ENCODE data around the gene ZC3H10.
A peak's percentile ranks its signal among the peaks of the same experiment; 100 is the strongest.

Gene ZC3H10

GRCh38 chr12:56127888-56128669, 10.0 kb downstream of the ZC3H10 start, which contains the start of gene ESYT1:
Gene ESYT1 (plus strand): TSS chr12:56128267. CDS start chr12:56128320, 53 bp downstream.
- TF ChIP-seq GATA1 (IDR thresholded peaks at IDR 0.05; ENCODE audit: low read depth, low read length) (no peak), POLR2A (IDR thresholded peaks at IDR 0.05; ENCODE audit: low read length) (peak; percentile 93)
- DNase-seq, result peak; percentile 99 to 100

- DNase-seq, result peak; percentile 47 to 65
- TF ChIP-seq POLR2A (IDR thresholded peaks at IDR 0.05; ENCODE audit: low read length) (no peak), GATA1 (IDR thresholded peaks at IDR 0.05; ENCODE audit: low read depth, low read length) (no peak)
Observed at GRCh38 chr12:56128670-56129205, 10.7 kb downstream of the ZC3H10 start.

GRCh38 chr12:56129206-56129941, 11.3 kb downstream of the ZC3H10 start:
- peak; percentile 28 for TF ChIP-seq POLR2A (IDR thresholded peaks at IDR 0.05; ENCODE audit: low read length)
- no peak for TF ChIP-seq GATA1 (IDR thresholded peaks at IDR 0.05; ENCODE audit: low read depth, low read length)
- peak; percentile 70 to 74 for DNase-seq

- no peak for TF ChIP-seq POLR2A (IDR thresholded peaks at IDR 0.05; ENCODE audit: low read length)
- no peak for TF ChIP-seq GATA1 (IDR thresholded peaks at IDR 0.05; ENCODE audit: low read depth, low read length)
- DNase-seq, result no peak
Observed at GRCh38 chr12:56129942-56130495, 12.0 kb downstream of the ZC3H10 start.

- no peak for DNase-seq
- TF ChIP-seq POLR2A (IDR thresholded peaks at IDR 0.05; ENCODE audit: low read length), result no peak
- TF ChIP-seq GATA1 (IDR thresholded peaks at IDR 0.05; ENCODE audit: low read depth, low read length), result no peak
Observed at GRCh38 chr12:56130876-56131275, 12.8 kb downstream of the ZC3H10 start.

GRCh38 chr12:56134897-56135296, 16.8 kb downstream of the ZC3H10 start:
- no peak for DNase-seq
- TF ChIP-seq POLR2A (IDR thresholded peaks at IDR 0.05; ENCODE audit: low read length) (no peak), GATA1 (IDR thresholded peaks at IDR 0.05; ENCODE audit: low read depth, low read length) (no peak)

GRCh38 chr12:56137853-56138571, 19.9 kb downstream of the ZC3H10 start:
- TF ChIP-seq POLR2A (IDR thresholded peaks at IDR 0.05; ENCODE audit: low read length), result no peak
- TF ChIP-seq GATA1 (IDR thresholded peaks at IDR 0.05; ENCODE audit: low read depth, low read length), result no peak
- DNase-seq, result no peak

GRCh38 chr12:56141946-56142784, 24.1 kb downstream of the ZC3H10 start:
- TF ChIP-seq GATA1 (IDR thresholded peaks at IDR 0.05; ENCODE audit: low read depth, low read length), result no peak
- TF ChIP-seq POLR2A (IDR thresholded peaks at IDR 0.05; ENCODE audit: low read length), result no peak
- DNase-seq, result no peak

GRCh38 chr12:56143217-56143616, 25.2 kb downstream of the ZC3H10 start:
- TF ChIP-seq POLR2A (IDR thresholded peaks at IDR 0.05; ENCODE audit: low read length) (no peak), GATA1 (IDR thresholded peaks at IDR 0.05; ENCODE audit: low read depth, low read length) (no peak)
- DNase-seq, result no peak

GRCh38 chr12:56143870-56144269, 25.8 kb downstream of the ZC3H10 start:
- no peak for TF ChIP-seq POLR2A (IDR thresholded peaks at IDR 0.05; ENCODE audit: low read length)
- TF ChIP-seq GATA1 (IDR thresholded peaks at IDR 0.05; ENCODE audit: low read depth, low read length), result no peak
- DNase-seq, result no peak

GRCh38 chr12:56145217-56145616, 27.2 kb downstream of the ZC3H10 start:
- TF ChIP-seq GATA1 (IDR thresholded peaks at IDR 0.05; ENCODE audit: low read depth, low read length) (no peak), POLR2A (IDR thresholded peaks at IDR 0.05; ENCODE audit: low read length) (no peak)
- no peak for DNase-seq

Data from erythroblast (primary cell).